Tibial nerve (tissue), 4 donors: ENCODE data around the gene MT2A.

Experiments used
- EP300 ChIP-seq, 2 donors: sonication (generic); formaldehyde crosslinking; IDR thresholded peaks; one replicate each; pipeline ENCODE4 v1.6.1; 2017; ENCODE audit warnings: antibody characterized with exemption in 2 of 2, mild to moderate bottlenecking in 1 of 2
- POLR2A ChIP-seq, 2 donors: fragments of 450-650 bp; IDR thresholded peaks; one replicate each; pipeline ENCODE4 v1.6.1; 2017; ENCODE audit warnings: antibody characterized with exemption in 2 of 2, mild to moderate bottlenecking in 2 of 2, moderate library complexity in 2 of 2
- TF ChIP-seq, protein P1 (sequence below), 5 experiments: fragments of 200-600 bp in 3 of 5; fragments of 450-650 bp in 2 of 5; sonication (generic) in 3 of 5; IDR thresholded peaks; one replicate each; pipeline ENCODE4 v1.5.1; 2016 to 2019; ENCODE audit warnings: antibody characterized with exemption in 5 of 5, mild to moderate bottlenecking in 3 of 5, moderate library complexity in 2 of 5

- TF ChIP-seq, protein P1, sequence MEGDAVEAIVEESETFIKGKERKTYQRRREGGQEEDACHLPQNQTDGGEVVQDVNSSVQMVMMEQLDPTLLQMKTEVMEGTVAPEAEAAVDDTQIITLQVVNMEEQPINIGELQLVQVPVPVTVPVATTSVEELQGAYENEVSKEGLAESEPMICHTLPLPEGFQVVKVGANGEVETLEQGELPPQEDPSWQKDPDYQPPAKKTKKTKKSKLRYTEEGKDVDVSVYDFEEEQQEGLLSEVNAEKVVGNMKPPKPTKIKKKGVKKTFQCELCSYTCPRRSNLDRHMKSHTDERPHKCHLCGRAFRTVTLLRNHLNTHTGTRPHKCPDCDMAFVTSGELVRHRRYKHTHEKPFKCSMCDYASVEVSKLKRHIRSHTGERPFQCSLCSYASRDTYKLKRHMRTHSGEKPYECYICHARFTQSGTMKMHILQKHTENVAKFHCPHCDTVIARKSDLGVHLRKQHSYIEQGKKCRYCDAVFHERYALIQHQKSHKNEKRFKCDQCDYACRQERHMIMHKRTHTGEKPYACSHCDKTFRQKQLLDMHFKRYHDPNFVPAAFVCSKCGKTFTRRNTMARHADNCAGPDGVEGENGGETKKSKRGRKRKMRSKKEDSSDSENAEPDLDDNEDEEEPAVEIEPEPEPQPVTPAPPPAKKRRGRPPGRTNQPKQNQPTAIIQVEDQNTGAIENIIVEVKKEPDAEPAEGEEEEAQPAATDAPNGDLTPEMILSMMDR (IDR thresholded peaks at IDR 0.05) = no peak
- no peak for TF ChIP-seq POLR2A (IDR thresholded peaks at IDR 0.05)
- TF ChIP-seq EP300 (IDR thresholded peaks at IDR 0.05) = no peak
Measured at GRCh38 chr16:56649820-56650219, 41.4 kb downstream of the MT2A start.
